Activated CD8-positive, alpha-beta T cell treated with anti-CD3 and anti-CD28 coated beads for 36 hours (primary cell): ENCODE results near the gene GSPT1. TPM values are rescaled to one million over a fixed set of nuclear protein-coding genes. Genes with fewer than 3 reads are reported as not detected.
"Not testable (repeated sequence)": the region's sequence is repeated elsewhere in the genome, so short reads cannot be mapped to it uniquely, and the experiment has no call there.

Experiments used
- ATAC-seq: fragments of 200-7000 bp; cut with Tn5 transposase; one replicate; pipeline ENCODE4 v1.10.0; 2021; ENCODE audit warnings: mild to moderate bottlenecking, moderate library complexity
- CTCF ChIA-PET: fragments of 350-600 bp; sonication (Branson Sonifier 250); formaldehyde crosslinking; loops from one replicate; lab custom pipeline; 2021; ENCODE audit warnings: antibody characterized with exemption; lab: Charles Lee
- POLR2A ChIA-PET: fragments of 350-600 bp; sonication (Branson Sonifier 250); formaldehyde crosslinking; loops from one replicate; lab custom pipeline; 2021; ENCODE audit warnings: antibody characterized with exemption; lab: Charles Lee
- DNase-seq: peaks from one replicate; pipeline ENCODE4 v3.0.0-alpha.2; 2020
- H3K27ac Mint-ChIP-seq: one replicate; pipeline ENCODE4 v1.8.0; 2021; ENCODE audit warnings: mild to moderate bottlenecking, mixed read lengths
- H3K27me3 Mint-ChIP-seq: one replicate; pipeline ENCODE4 v1.8.0; 2021; ENCODE audit warnings: mixed read lengths
- H3K36me3 Mint-ChIP-seq: one replicate; pipeline ENCODE4 v1.8.0; 2021; ENCODE audit warnings: low read depth, mixed read lengths
- H3K4me1 Mint-ChIP-seq: one replicate; pipeline ENCODE4 v1.8.0; 2021; ENCODE audit warnings: low read depth, mixed read lengths
- H3K4me3 Mint-ChIP-seq: one replicate; pipeline ENCODE4 v1.8.0; 2021; ENCODE audit warnings: mild to moderate bottlenecking, moderate library complexity, mixed read lengths
- H3K9me3 Mint-ChIP-seq: one replicate; pipeline ENCODE4 v1.8.0; 2021; ENCODE audit warnings: mixed read lengths
- CTCF ChIP-seq: fragments of 200-600 bp; IDR thresholded peaks from one replicate; pipeline ENCODE4 v1.8.0; 2022; ENCODE audit warnings: antibody characterized with exemption, mild to moderate bottlenecking
- intact Hi-C: fragments of 100-400 bp; cut with micrococcal nuclease; formaldehyde crosslinking; loops from one replicate; pipeline ENCODE4 v1.10.0; 2022
- total RNA-seq, 2 experiments: library from RNA; stranded (reverse); gene quantifications; one replicate each; pipeline ENCODE4 v1.2.3, GENCODE V29; 2021

GSPT1 gene
- total RNA-seq, 2 experiments from 2014 or later: 202 to 204 TPM

GRCh38 chr16:11949527-11949926, 33.8 kb upstream of the GSPT1 start:
- ChIA-PET POLR2A (no interaction called here), CTCF (interaction anchor here (0.8 to 1.7 kb wide), 6 partner anchors 9 to 118 kb away, joined by 3 to 27 read pairs (median 4); no protein-coding TSS in a partner anchor)
- H3K4me1 Mint-ChIP-seq: no peaks in the 10 kb centered on the region
- H3K9me3 Mint-ChIP-seq: no peaks in the 10 kb centered on the region
- DNase-seq (peak; percentile 36), ATAC-seq (peak; percentile 70)
- peak; percentile 49 for TF ChIP-seq CTCF
- no peak overlapping the region for H3K27ac Mint-ChIP-seq
- H3K36me3 Mint-ChIP-seq: no peaks in the 10 kb centered on the region
- intact Hi-C loops: loop anchor here (5.0 kb wide), 1 partner anchor 118 kb away; no protein-coding TSS in a partner anchor
- H3K4me3 Mint-ChIP-seq: no peak overlapping the region
- H3K27me3 Mint-ChIP-seq: no peaks in the 10 kb centered on the region

- H3K9me3 Mint-ChIP-seq: no peaks in the 10 kb centered on the region
- ATAC-seq: no peak
- no peaks in the 10 kb centered on the region for H3K27me3 Mint-ChIP-seq
- TF ChIP-seq CTCF: no peak
- no peak overlapping the region for H3K4me3 Mint-ChIP-seq
- intact Hi-C loops: loop anchor here (5.0 kb wide), 1 partner anchor 118 kb away; no protein-coding TSS in a partner anchor
- no peaks in the 10 kb centered on the region for H3K36me3 Mint-ChIP-seq
- ChIA-PET POLR2A (no interaction called here), CTCF (interaction anchor here (0.8 to 1.7 kb wide), 7 partner anchors 10 to 119 kb away, joined by 3 to 27 read pairs (median 4); no protein-coding TSS in a partner anchor)
- no peak for DNase-seq
- H3K4me1 Mint-ChIP-seq: no peaks in the 10 kb centered on the region
- no peak overlapping the region for H3K27ac Mint-ChIP-seq
Measured at GRCh38 chr16:11948819-11949218, 33.1 kb upstream of the GSPT1 start.

DNA sequence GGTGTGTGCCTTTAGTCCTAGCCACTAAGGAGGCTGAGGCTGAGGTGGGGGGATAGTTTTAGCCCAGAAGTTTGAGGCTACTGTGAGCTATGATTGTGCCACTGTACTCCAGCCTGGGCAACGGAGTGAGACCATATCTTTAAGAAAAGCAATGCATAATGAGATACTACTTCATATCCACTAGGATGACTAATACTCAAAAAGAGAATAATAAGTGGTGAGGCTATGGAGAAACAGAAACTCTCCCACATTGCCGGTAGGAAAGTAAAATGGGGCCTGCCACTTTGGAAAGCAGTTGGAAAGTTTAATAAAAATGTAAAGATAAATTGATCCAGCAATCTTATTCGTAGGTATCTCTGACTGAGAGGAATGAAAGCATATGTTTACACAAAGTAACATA, 30.7 kb upstream of the GSPT1 start:
- intact Hi-C loops: loop anchor here (5.0 kb wide), 1 partner anchor 121 kb away; no protein-coding TSS in a partner anchor
- no peaks in the 10 kb centered on the region for H3K4me1 Mint-ChIP-seq
- DNase-seq: no peak
- H3K36me3 Mint-ChIP-seq: no peaks in the 10 kb centered on the region
- H3K27ac Mint-ChIP-seq: no peak overlapping the region
- no peak overlapping the region for H3K4me3 Mint-ChIP-seq
- POLR2A ChIA-PET: interaction anchor here (0.6 kb wide), 1 partner anchor 13 kb away, joined by 4 read pairs; no protein-coding TSS in a partner anchor
- no peak for TF ChIP-seq CTCF
- no peaks in the 10 kb centered on the region for H3K9me3 Mint-ChIP-seq
- CTCF ChIA-PET: interaction anchor here (1.2 kb wide), 1 partner anchor 122 kb away, joined by 6 read pairs; no protein-coding TSS in a partner anchor
- ATAC-seq: no peak
- no peaks in the 10 kb centered on the region for H3K27me3 Mint-ChIP-seq

DNA sequence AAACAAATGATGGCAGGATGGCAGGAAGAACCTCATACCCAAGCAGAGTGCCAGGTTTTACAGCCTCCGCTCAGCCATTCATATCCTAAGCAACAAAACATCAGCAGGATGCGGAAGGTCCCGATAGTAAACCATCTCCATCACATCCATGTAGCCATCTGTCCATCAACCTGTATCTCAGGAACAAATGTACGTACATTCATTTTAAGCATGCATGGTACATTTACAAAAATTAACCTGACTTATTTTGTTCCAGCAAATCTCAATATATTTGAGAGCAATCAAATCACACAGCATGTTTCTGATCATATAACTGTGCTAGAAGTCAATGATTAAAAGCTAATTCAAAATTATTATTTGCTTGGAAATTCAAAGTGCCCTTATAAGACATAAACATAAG, 26.2 kb upstream of the GSPT1 start, which contains the start of gene NPIPB2:
TSS of gene NPIPB2 (minus strand) at position 101 of the 400 bp plus-strand sequence. CDS start at position 101, 0 bp downstream.
- ATAC-seq, intact Hi-C loops, POLR2A ChIA-PET, H3K27me3 Mint-ChIP-seq, CTCF ChIA-PET, H3K4me1 Mint-ChIP-seq, H3K4me3 Mint-ChIP-seq, H3K9me3 Mint-ChIP-seq, DNase-seq, H3K36me3 Mint-ChIP-seq, H3K27ac Mint-ChIP-seq: not testable (repeated sequence)

DNA sequence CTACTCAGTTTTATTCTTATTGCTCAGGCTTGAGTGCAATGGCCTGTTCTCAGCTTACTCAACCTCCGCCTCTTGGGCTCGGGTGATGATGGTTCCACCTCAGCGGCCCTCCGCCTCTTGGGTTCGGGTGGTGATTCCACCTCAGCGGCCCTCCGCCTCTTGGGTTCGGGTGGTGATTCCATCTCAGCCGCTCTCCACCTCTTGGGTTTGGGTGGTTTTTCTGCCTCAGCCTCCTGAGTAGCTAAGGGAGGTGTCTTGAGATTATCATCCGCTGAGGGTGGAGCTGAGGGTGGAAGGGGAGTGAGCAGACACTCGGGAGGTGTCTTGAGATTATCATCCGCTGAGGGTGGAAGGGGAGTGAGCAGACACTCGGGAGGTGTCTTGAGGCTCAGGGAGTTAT, 11.6 kb upstream of the GSPT1 start:
- intact Hi-C loops, DNase-seq, H3K4me3 Mint-ChIP-seq, H3K27me3 Mint-ChIP-seq, CTCF ChIA-PET, H3K4me1 Mint-ChIP-seq, ATAC-seq, H3K36me3 Mint-ChIP-seq, H3K27ac Mint-ChIP-seq, H3K9me3 Mint-ChIP-seq, POLR2A ChIA-PET: not testable (repeated sequence)

- DNase-seq, ATAC-seq, H3K4me1 Mint-ChIP-seq, H3K9me3 Mint-ChIP-seq, POLR2A ChIA-PET, H3K4me3 Mint-ChIP-seq, intact Hi-C loops, H3K27ac Mint-ChIP-seq, CTCF ChIA-PET, H3K27me3 Mint-ChIP-seq, H3K36me3 Mint-ChIP-seq: not testable (repeated sequence)
Measured at GRCh38 chr16:11924046-11924445, 8.3 kb upstream of the GSPT1 start.
